HCT116 (cell line): ENCODE data around the gene TNIK. TPM values are rescaled to one million over a fixed set of nuclear protein-coding genes. Genes with fewer than 3 reads are reported as not detected.

Experiments used
- ATAC-seq: fragments of 200-7000 bp; cut with Tn5 transposase; 2 replicates; pipeline ENCODE4 v1.9.1; 2020; ENCODE audit warnings: mild to moderate bottlenecking, moderate library complexity
- BruUV-seq: library from RNA; stranded (reverse); fragments of 400-500 nt; replicated peaks from 2 replicates; lab custom pipeline; 2021; lab: Mats Ljungman, UMichigan
- CTCF ChIA-PET: fragments of 300-600 bp; sonication (Branson Sonifier 250); formaldehyde crosslinking; loops from one replicate; lab custom pipeline; 2021; ENCODE audit warnings: antibody characterized with exemption; lab: Charles Lee
- POLR2A ChIA-PET: fragments of 300-600, 350-600 bp; sonication (Branson Sonifier 250); formaldehyde crosslinking; loops from one replicate; lab custom pipeline; 2021; ENCODE audit warnings: antibody characterized with exemption; lab: Charles Lee
- RAD21 ChIA-PET, 2 experiments: fragments of 300-600 bp; sonication (Branson Sonifier 250); formaldehyde crosslinking; loops; one replicate each; lab custom pipeline; 2023; ENCODE audit warnings: low total read pairs in 2 of 2; ENCODE audit not compliant: uncharacterized antibody in 2 of 2, unreplicated experiment in 2 of 2, low non-redundant PET in 1 of 2; lab: Charles Lee
- DNase-seq: peaks from one replicate; pipeline ENCODE4 v3.0.0-alpha.2; 2010; ENCODE audit warnings: low read depth, low spot score
- H2AFZ ChIP-seq: fragments of 200-600 bp; shearing (Covaris generic), sonication (generic); 2 replicates; pipeline ENCODE4 v1.6.1; 2017; ENCODE audit warnings: low read depth, mixed run types, mixed read lengths, antibody characterized with exemption, low read length; ENCODE audit not compliant: poor library complexity, severe bottlenecking
- H3K27ac ChIP-seq: 2 replicates; pipeline ENCODE4 v1.5.1; 2012; ENCODE audit warnings: low read depth, low read length
- H3K27me3 ChIP-seq: fragments of 200-600 bp; sonication (generic); 2 replicates; pipeline ENCODE4 v1.6.1; 2016; ENCODE audit warnings: mixed run types, low read length, mixed read lengths; ENCODE audit not compliant: insufficient read depth
- H3K36me3 ChIP-seq, 2 experiments: fragments of 200-500 bp in 1 of 2; fragments of 200-600 bp in 1 of 2; sonication (Bioruptor generic) in 1 of 2; sonication (generic) in 1 of 2; 2 replicates each; pipeline versions ENCODE4 v1.5.1 to v1.6.1; 2014 to 2016; ENCODE audit warnings: low read length in 2 of 2, inconsistent platforms in 1 of 2, mixed read lengths in 1 of 2, mixed run types in 1 of 2; ENCODE audit not compliant: insufficient read depth in 2 of 2, control insufficient read depth in 1 of 2
- H3K4me1 ChIP-seq, 2 experiments: fragments of 200-600 bp in 1 of 2; sonication (generic) in 1 of 2; 2 replicates each; pipeline versions ENCODE4 v1.5.1 to v1.6.1; 2012 to 2017; ENCODE audit warnings: low read length in 2 of 2, inconsistent platforms in 1 of 2, mild to moderate bottlenecking in 1 of 2, mixed read lengths in 1 of 2, mixed run types in 1 of 2, moderate library complexity in 1 of 2; ENCODE audit not compliant: insufficient read depth in 2 of 2, control insufficient read depth in 1 of 2
- H3K4me2 ChIP-seq: fragments of 200-600 bp; sonication (generic); 2 replicates; pipeline ENCODE4 v1.6.1; 2017; ENCODE audit warnings: mixed run types, low read length, mixed read lengths
- H3K4me3 ChIP-seq, 2 experiments: fragments of 200-600 bp in 1 of 2; sonication (generic) in 1 of 2; replicated peaks in 1 of 2; 2 replicates each; pipeline ENCODE4 v1.5.1; 2011 to 2016; ENCODE audit warnings: low read length in 2 of 2, control low read depth in 1 of 2, low read depth in 1 of 2, mild to moderate bottlenecking in 1 of 2, mixed read lengths in 1 of 2, mixed run types in 1 of 2
- H3K79me2 ChIP-seq: fragments of 200-600 bp; sonication (generic); 2 replicates; pipeline ENCODE4 v1.6.1; 2017; ENCODE audit warnings: mild to moderate bottlenecking, mixed run types, low read length, moderate library complexity, mixed read lengths; ENCODE audit not compliant: insufficient read depth
- H3K9ac ChIP-seq: fragments of 200-600 bp; sonication (generic); 2 replicates; pipeline ENCODE4 v1.6.1; 2016; ENCODE audit warnings: low read length, mixed read lengths
- H3K9me2 ChIP-seq: fragments of 200-600 bp; sonication (generic), shearing (Covaris generic); 2 replicates; pipeline ENCODE4 v1.6.1; 2017; ENCODE audit warnings: mixed run types, mild to moderate bottlenecking, moderate library complexity; ENCODE audit not compliant: insufficient read depth
- H3K9me3 ChIP-seq, 2 experiments: fragments of 200-500 bp in 1 of 2; fragments of 200-600 bp in 1 of 2; sonication (Bioruptor generic) in 1 of 2; sonication (generic) in 1 of 2; 2 replicates each; pipeline ENCODE4 v1.6.1; 2014 to 2017; ENCODE audit warnings: low read length in 2 of 2, mixed read lengths in 2 of 2, inconsistent platforms in 1 of 2, low read depth in 1 of 2, mild to moderate bottlenecking in 1 of 2, mixed run types in 1 of 2, moderate library complexity in 1 of 2; ENCODE audit not compliant: control insufficient read depth in 1 of 2, insufficient read depth in 1 of 2
- H4K20me1 ChIP-seq: fragments of 200-600 bp; sonication (generic), shearing (Covaris generic); 2 replicates; pipeline ENCODE4 v1.6.1; 2017; ENCODE audit warnings: mixed run types, mild to moderate bottlenecking, moderate library complexity; ENCODE audit not compliant: insufficient read depth
- CEBPB ChIP-seq: IDR thresholded peaks from 2 replicates; pipeline ENCODE4 v1.6.1; 2012; ENCODE audit warnings: low read depth
- CTCF ChIP-seq, 3 experiments: fragments of 200-600 bp in 1 of 3; sonication (generic) in 1 of 3; IDR thresholded peaks in 2 of 3; conservative IDR thresholded peaks in 1 of 3; 2 replicates each; pipeline ENCODE4 v1.5.1; 2012 to 2017; ENCODE audit warnings: low read depth in 2 of 3, low read length in 2 of 3, antibody characterized with exemption in 1 of 3, borderline replicate concordance in 1 of 3, control low read depth in 1 of 3, mild to moderate bottlenecking in 1 of 3, mixed read lengths in 1 of 3, mixed run types in 1 of 3, moderate library complexity in 1 of 3; ENCODE audit not compliant: insufficient read depth in 1 of 3
- EGR1 ChIP-seq: IDR thresholded peaks from 2 replicates; pipeline ENCODE4 v1.6.1; 2012; ENCODE audit warnings: low read depth
- ELF1 ChIP-seq: IDR thresholded peaks from 2 replicates; pipeline ENCODE4 v1.6.1; 2012; ENCODE audit warnings: low read depth, borderline replicate concordance
- EZH2phosphoT487 ChIP-seq: fragments of 200-600 bp; IDR thresholded peaks from 2 replicates; pipeline ENCODE4 v1.6.1; 2018; ENCODE audit warnings: antibody characterized with exemption, borderline replicate concordance
- POLR2AphosphoS5 ChIP-seq: IDR thresholded peaks from 2 replicates; pipeline ENCODE4 v1.6.1; 2011; ENCODE audit warnings: mild to moderate bottlenecking, low read depth, low read length, moderate library complexity
- RAD21 ChIP-seq: IDR thresholded peaks from 2 replicates; pipeline ENCODE4 v1.6.1; 2012; ENCODE audit warnings: low read depth, mild to moderate bottlenecking
- intact Hi-C: fragments of 100-400 bp; cut with micrococcal nuclease; formaldehyde crosslinking; loops from 2 replicates; pipeline ENCODE4 v1.10.0; 2022
- total RNA-seq: library from RNA; stranded (reverse); gene quantifications from one replicate; pipeline ENCODE4 v1.2.1, GENCODE V29; 2021; ENCODE audit not compliant: unreplicated experiment
- TF ChIP-seq, protein P1 (sequence below): IDR thresholded peaks from 2 replicates; pipeline ENCODE4 v1.6.1; 2012; ENCODE audit warnings: low read depth

Gene TNIK
- total RNA-seq, 1 experiment from 2014 or later: 24.1 TPM

- Histone ChIP-seq H4K20me1 (no peaks in the 10 kb centered on the region), H3K79me2 (no peaks in the 10 kb centered on the region), H3K9ac (no peak overlapping the region), H3K27ac (no peak overlapping the region), H3K4me1 (peaks cover 29 to 36% of the 10 kb centered on the region in 2 experiments), H3K9me2 (no peaks in the 10 kb centered on the region), H3K9me3 (no peaks in the 10 kb centered on the region), H3K4me3 (no peak overlapping the region), H2AFZ (no peak overlapping the region), H3K36me3 (no peaks in the 10 kb centered on the region), H3K27me3 (no peaks in the 10 kb centered on the region), H3K4me2 (no peak overlapping the region)
- DNase-seq (no peak), ATAC-seq (no peak)
- ChIA-PET RAD21 (no interaction called here), CTCF (no interaction called here), POLR2A (no interaction called here)
- TF ChIP-seq CEBPB: no peak
- no peak for TF ChIP-seq RAD21
- no peak for TF ChIP-seq ELF1
- TF ChIP-seq, protein P1, sequence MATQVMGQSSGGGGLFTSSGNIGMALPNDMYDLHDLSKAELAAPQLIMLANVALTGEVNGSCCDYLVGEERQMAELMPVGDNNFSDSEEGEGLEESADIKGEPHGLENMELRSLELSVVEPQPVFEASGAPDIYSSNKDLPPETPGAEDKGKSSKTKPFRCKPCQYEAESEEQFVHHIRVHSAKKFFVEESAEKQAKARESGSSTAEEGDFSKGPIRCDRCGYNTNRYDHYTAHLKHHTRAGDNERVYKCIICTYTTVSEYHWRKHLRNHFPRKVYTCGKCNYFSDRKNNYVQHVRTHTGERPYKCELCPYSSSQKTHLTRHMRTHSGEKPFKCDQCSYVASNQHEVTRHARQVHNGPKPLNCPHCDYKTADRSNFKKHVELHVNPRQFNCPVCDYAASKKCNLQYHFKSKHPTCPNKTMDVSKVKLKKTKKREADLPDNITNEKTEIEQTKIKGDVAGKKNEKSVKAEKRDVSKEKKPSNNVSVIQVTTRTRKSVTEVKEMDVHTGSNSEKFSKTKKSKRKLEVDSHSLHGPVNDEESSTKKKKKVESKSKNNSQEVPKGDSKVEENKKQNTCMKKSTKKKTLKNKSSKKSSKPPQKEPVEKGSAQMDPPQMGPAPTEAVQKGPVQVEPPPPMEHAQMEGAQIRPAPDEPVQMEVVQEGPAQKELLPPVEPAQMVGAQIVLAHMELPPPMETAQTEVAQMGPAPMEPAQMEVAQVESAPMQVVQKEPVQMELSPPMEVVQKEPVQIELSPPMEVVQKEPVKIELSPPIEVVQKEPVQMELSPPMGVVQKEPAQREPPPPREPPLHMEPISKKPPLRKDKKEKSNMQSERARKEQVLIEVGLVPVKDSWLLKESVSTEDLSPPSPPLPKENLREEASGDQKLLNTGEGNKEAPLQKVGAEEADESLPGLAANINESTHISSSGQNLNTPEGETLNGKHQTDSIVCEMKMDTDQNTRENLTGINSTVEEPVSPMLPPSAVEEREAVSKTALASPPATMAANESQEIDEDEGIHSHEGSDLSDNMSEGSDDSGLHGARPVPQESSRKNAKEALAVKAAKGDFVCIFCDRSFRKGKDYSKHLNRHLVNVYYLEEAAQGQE: no peak
- TF ChIP-seq POLR2AphosphoS5: no peak
- no peak for TF ChIP-seq EGR1
- TF ChIP-seq EZH2phosphoT487: no peak
- TF ChIP-seq CTCF (IDR thresholded peaks at IDR 0.05 in 2 of 3, conservative IDR thresholded peaks at IDR 0.05 in 1 of 3; ENCODE audit: borderline replicate concordance in 1 of 3, insufficient read depth in 1 of 3, low read depth in 2 of 3, low read length in 2 of 3): no peak
- intact Hi-C loops: no loop called here
- BruUV-seq: no TSS peak
Observed at GRCh38 chr3:171358881-171359198, 101.4 kb downstream of the TNIK start.
